HepG2 (cell line): ENCODE measurements around the gene TLE5. TPM values are rescaled to one million over a fixed set of nuclear protein-coding genes. Genes with fewer than 3 reads are reported as not detected.

Source experiments
- ADNP ChIP-seq: sonication (generic); formaldehyde crosslinking; IDR thresholded peaks from 2 replicates; pipeline ENCODE4 v1.4.0; 2020; ENCODE audit warnings: missing genetic modification reagents
- AHDC1 ChIP-seq: sonication (generic); formaldehyde crosslinking; IDR thresholded peaks from 2 replicates; pipeline ENCODE4 v1.5.1; 2020; ENCODE audit warnings: mild to moderate bottlenecking, missing genetic modification reagents, borderline replicate concordance
- ARHGAP35 ChIP-seq: sonication (generic); formaldehyde crosslinking; IDR thresholded peaks from 2 replicates; pipeline ENCODE4 v1.9.0; 2022; ENCODE audit warnings: mild to moderate bottlenecking, inconsistent platforms, moderate library complexity, missing genetic modification reagents, borderline replicate concordance
- ATRX ChIP-seq: sonication (generic); formaldehyde crosslinking; IDR thresholded peaks from 2 replicates; pipeline ENCODE4 v1.4.0; 2020; ENCODE audit warnings: missing genetic modification reagents, borderline replicate concordance
- FOXM1 ChIP-seq: sonication (generic); formaldehyde crosslinking; IDR thresholded peaks from 2 replicates; pipeline ENCODE4 v1.5.0; 2020; ENCODE audit warnings: missing genetic modification reagents
- HDAC1 ChIP-seq: sonication (generic); formaldehyde crosslinking; IDR thresholded peaks from 2 replicates; pipeline ENCODE4 v1.5.1; 2020; ENCODE audit warnings: mild to moderate bottlenecking, missing genetic modification reagents
- ISX ChIP-seq: sonication (generic); formaldehyde crosslinking; conservative IDR thresholded peaks from 2 replicates; pipeline ENCODE4 v1.5.0; 2020; ENCODE audit warnings: missing genetic modification reagents
- KAT7 ChIP-seq: IDR thresholded peaks from 2 replicates; pipeline ENCODE4 v1.6.1; 2018; ENCODE audit warnings: borderline replicate concordance, missing compliant biosample characterization
- MTF2 ChIP-seq: sonication (generic); formaldehyde crosslinking; IDR thresholded peaks from 2 replicates; pipeline ENCODE4 v1.5.0; 2020; ENCODE audit warnings: missing genetic modification reagents, borderline replicate concordance
- MZF1 ChIP-seq: sonication (generic); formaldehyde crosslinking; IDR thresholded peaks from 2 replicates; pipeline ENCODE4 v1.8.1; 2023; ENCODE audit warnings: mild to moderate bottlenecking, missing genetic modification reagents, borderline replicate concordance
- NR3C1 ChIP-seq: sonication (generic); formaldehyde crosslinking; IDR thresholded peaks from 2 replicates; pipeline ENCODE4 v1.4.0; 2020; ENCODE audit warnings: missing genetic modification reagents
- SALL1 ChIP-seq: sonication (generic); formaldehyde crosslinking; IDR thresholded peaks from 2 replicates; pipeline ENCODE4 v1.8.0; 2022; ENCODE audit warnings: mild to moderate bottlenecking, missing genetic modification reagents
- SALL2 ChIP-seq: sonication (generic); formaldehyde crosslinking; IDR thresholded peaks from 2 replicates; pipeline ENCODE4 v1.8.1; 2023; ENCODE audit warnings: mild to moderate bottlenecking, missing genetic modification reagents, inconsistent platforms
- TEAD2 ChIP-seq: sonication (generic); formaldehyde crosslinking; IDR thresholded peaks from 2 replicates; pipeline ENCODE4 v1.9.0; 2021; ENCODE audit warnings: missing genetic modification reagents
- TGIF2 ChIP-seq: IDR thresholded peaks from 2 replicates; pipeline ENCODE4 v1.6.1; 2016; ENCODE audit warnings: control low read depth, missing compliant biosample characterization
- UBTF ChIP-seq: sonication (generic); formaldehyde crosslinking; IDR thresholded peaks from 2 replicates; pipeline ENCODE4 v1.4.0; 2020; ENCODE audit warnings: mild to moderate bottlenecking, missing genetic modification reagents
- XBP1 ChIP-seq: sonication (generic); formaldehyde crosslinking; IDR thresholded peaks from 2 replicates; pipeline ENCODE4 v1.5.0; 2020; ENCODE audit warnings: missing genetic modification reagents
- ZBTB26 ChIP-seq: IDR thresholded peaks from 2 replicates; pipeline ENCODE4 v1.6.1; 2016; ENCODE audit warnings: missing compliant biosample characterization, missing genetic modification reagents, borderline replicate concordance
- ZFYVE20 ChIP-seq: sonication (generic); formaldehyde crosslinking; IDR thresholded peaks from 2 replicates; pipeline ENCODE4 v1.8.0; 2023; ENCODE audit warnings: low read depth, mild to moderate bottlenecking, moderate library complexity, missing genetic modification reagents, borderline replicate concordance
- ZNF224 ChIP-seq: sonication (generic); formaldehyde crosslinking; IDR thresholded peaks from 2 replicates; pipeline ENCODE4 v1.5.0; 2020; ENCODE audit warnings: mild to moderate bottlenecking, missing genetic modification reagents
- ZNF263 ChIP-seq: sonication (generic); formaldehyde crosslinking; IDR thresholded peaks from 2 replicates; pipeline ENCODE4 v1.4.0; 2020; ENCODE audit warnings: missing genetic modification reagents
- ZNF343 ChIP-seq: sonication (generic); formaldehyde crosslinking; IDR thresholded peaks from 2 replicates; pipeline ENCODE4 v1.4.0; 2020; ENCODE audit warnings: mild to moderate bottlenecking, missing genetic modification reagents
- ZSCAN29 ChIP-seq: sonication (generic); formaldehyde crosslinking; conservative IDR thresholded peaks from 2 replicates; pipeline ENCODE4 v1.4.0; 2020; ENCODE audit warnings: mild to moderate bottlenecking, missing genetic modification reagents
- polyA plus RNA-seq, 8 experiments: library from polyadenylated mRNA; depleted of rRNA in 3 of 8; stranded (reverse) in 7 of 8; unstranded in 1 of 8; fragments of >200 nt; fragmentation: Illumina TruSeq in 4 of 8; extraction: Trizol in 4 of 8; gene quantifications; 2 replicates each; pipeline versions ENCODE4 v1.2.1 to v1.2.3, GENCODE V29; 2011 to 2016; ENCODE audit warnings: low read depth in 4 of 8, missing spikeins in 1 of 8, mixed read lengths in 1 of 8; ENCODE audit not compliant: insufficient read depth in 1 of 8
- total RNA-seq, 5 experiments: library from RNA; depleted of rRNA; stranded (reverse); fragments of >200 nt; fragmentation: Illumina TruSeq; extraction: Trizol; gene quantifications; 2 replicates each; pipeline ENCODE4 v1.2.3, GENCODE V29; 2016; ENCODE audit warnings: low read depth in 1 of 5

The TLE5 gene
- total and polyA plus RNA-seq, 2 of the 13 experiments (the other 11 are each of a cell fraction or from before 2014, with no cell fraction given), result 62.8 to 189 TPM

- no peak for TF ChIP-seq ZSCAN29 (CRISPR knock-in tag)
- no peak for TF ChIP-seq FOXM1 (CRISPR knock-in tag)
- no peak for TF ChIP-seq ZNF343 (CRISPR knock-in tag)
- TF ChIP-seq TEAD2, result no peak
- no peak for TF ChIP-seq ARHGAP35 (CRISPR knock-in tag)
- TF ChIP-seq TGIF2, result no peak
- no peak for TF ChIP-seq MTF2
- TF ChIP-seq ZNF263 (CRISPR knock-in tag), result no peak
- TF ChIP-seq ZBTB26 (CRISPR knock-in tag), result no peak
- TF ChIP-seq AHDC1, result no peak
- TF ChIP-seq ZFYVE20 (CRISPR knock-in tag), result no peak
- no peak for TF ChIP-seq ZNF224
- TF ChIP-seq HDAC1, result 0 out of 2 replicates have a peak, but pooled peaks have one; percentile 33
- no peak for TF ChIP-seq KAT7 (CRISPR knock-in tag)
- TF ChIP-seq UBTF (CRISPR knock-in tag), result peak; percentile 60
- no peak for TF ChIP-seq NR3C1 (CRISPR knock-in tag)
- peak; percentile 49; the same call in 1 of the 2 replicates for TF ChIP-seq SALL1 (CRISPR knock-in tag)
- TF ChIP-seq ISX, result no peak
- no peak for TF ChIP-seq ATRX (CRISPR knock-in tag)
- 0 out of 2 replicates have a peak, but pooled peaks have one; percentile 35 for TF ChIP-seq ADNP (CRISPR knock-in tag)
- no peak for TF ChIP-seq MZF1 (CRISPR knock-in tag)
- no peak for TF ChIP-seq XBP1 (CRISPR knock-in tag)
- no peak for TF ChIP-seq SALL2
These were observed 14.7 kb downstream of the TLE5 start (continued) for GRCh38 chr19:3047496-3048189.
